Tibial nerve (tissue), 3 donors: ENCODE measurements around the gene SP1.

Experiments used
- CTCF ChIP-seq, 5 experiments: fragments of 200-600 bp in 3 of 5; fragments of 450-650 bp in 2 of 5; sonication (generic) in 3 of 5; IDR thresholded peaks; one replicate each; pipeline ENCODE4 v1.5.1; 2016 to 2019; ENCODE audit warnings: antibody characterized with exemption in 5 of 5, mild to moderate bottlenecking in 3 of 5, moderate library complexity in 2 of 5
- POLR2A ChIP-seq, 2 donors: fragments of 450-650 bp; IDR thresholded peaks; one replicate each; pipeline ENCODE4 v1.6.1; 2017; ENCODE audit warnings: antibody characterized with exemption in 2 of 2, mild to moderate bottlenecking in 2 of 2, moderate library complexity in 2 of 2

- TF ChIP-seq CTCF (IDR thresholded peaks at IDR 0.05) = no peak
- no peak for TF ChIP-seq POLR2A (IDR thresholded peaks at IDR 0.05)
Measured at GRCh38 chr12:53343969-53344368, 36.0 kb upstream of the SP1 start.
